Fibroblast of peridontal ligament (primary cell): Measurements from ENCODE around the gene ZNF827.

ENCODE experiments used
- DNase-seq: peaks from one replicate; pipeline ENCODE4 v3.0.0-alpha.2; 2010; ENCODE audit errors: extremely low read depth

The ZNF827 gene

GRCh38 chr4:145792429-145792828 is 146.2 kb downstream of the ZNF827 start:
- DNase-seq = no peak

GRCh38 chr4:145791988-145792387 is 146.6 kb downstream of the ZNF827 start:
- DNase-seq = no peak

GRCh38 chr4:145788755-145789154 is 149.9 kb downstream of the ZNF827 start:
- DNase-seq = peak; percentile 40

GRCh38 chr4:145786830-145787229 is 151.8 kb downstream of the ZNF827 start:
- no peak for DNase-seq

GRCh38 chr4:145786261-145786660 is 152.4 kb downstream of the ZNF827 start:
- no peak for DNase-seq

GRCh38 chr4:145785391-145786008 is 153.1 kb downstream of the ZNF827 start:
- DNase-seq = no peak

GRCh38 chr4:145784036-145784435 is 154.6 kb downstream of the ZNF827 start:
- DNase-seq = no peak

GRCh38 chr4:145782756-145783155 is 155.9 kb downstream of the ZNF827 start:
- no peak for DNase-seq

- no peak for DNase-seq
Measured at GRCh38 chr4:145781351-145781750, 157.3 kb downstream of the ZNF827 start.

GRCh38 chr4:145779319-145779801 is 159.3 kb downstream of the ZNF827 start:
- peak; percentile 12 for DNase-seq

- no peak for DNase-seq
Measured at GRCh38 chr4:145776208-145776607, 162.4 kb downstream of the ZNF827 start.

GRCh38 chr4:145775406-145775805 is 163.2 kb downstream of the ZNF827 start:
- DNase-seq = no peak

GRCh38 chr4:145774473-145774872 is 164.2 kb downstream of the ZNF827 start:
- no peak for DNase-seq

GRCh38 chr4:145773581-145774234 is 164.9 kb downstream of the ZNF827 start:
- no peak for DNase-seq

GRCh38 chr4:145772347-145772746 is 166.3 kb downstream of the ZNF827 start:
- DNase-seq = no peak

GRCh38 chr4:145770124-145770523 is 168.5 kb downstream of the ZNF827 start:
- DNase-seq = no peak

- no peak for DNase-seq
Measured at GRCh38 chr4:145769450-145770037, 169.1 kb downstream of the ZNF827 start.

- no peak for DNase-seq
Measured at GRCh38 chr4:145766273-145766672, 172.3 kb downstream of the ZNF827 start.

GRCh38 chr4:145763399-145763798 is 175.2 kb downstream of the ZNF827 start:
- no peak for DNase-seq

- DNase-seq = no peak
Measured at GRCh38 chr4:145762719-145763118, 175.9 kb downstream of the ZNF827 start.

GRCh38 chr4:145760961-145761929 is 177.4 kb downstream of the ZNF827 start:
- no peak for DNase-seq

GRCh38 chr4:145760176-145760575 is 178.4 kb downstream of the ZNF827 start:
- no peak for DNase-seq
